Stimulated activated CD4-positive, alpha-beta T cell treated with anti-CD3 and anti-CD28 coated beads, Interleukin-12 subunit alpha, Interleukin-12 subunit beta, amount 100 ng/mL, for 48 hours (primary cell): ENCODE measurements around the gene RBP3.

ENCODE experiments used
- DNase-seq, 3 donors: peaks; one replicate each; pipeline ENCODE4 v3.0.0-alpha.2; 2020; ENCODE audit warnings: low read depth in 2 of 3, low spot score in 1 of 3

Gene RBP3

GRCh38 chr10:47318706-47319105, 29.5 kb upstream of the RBP3 start:
- DNase-seq: no peak

GRCh38 chr10:47319784-47320183, 28.4 kb upstream of the RBP3 start:
- DNase-seq: no peak

- no peak for DNase-seq
Measured at GRCh38 chr10:47320812-47321211, 27.4 kb upstream of the RBP3 start.

- DNase-seq: no peak
Measured at GRCh38 chr10:47321521-47322195, 26.5 kb upstream of the RBP3 start.

- no peak for DNase-seq
Measured at GRCh38 chr10:47322300-47323061, 25.7 kb upstream of the RBP3 start, which contains the start of gene GDF2. Gene GDF2 (plus strand): TSS chr10:47322454. CDS start chr10:47322669, 215 bp downstream.

GRCh38 chr10:47323087-47323486, 25.1 kb upstream of the RBP3 start:
- no peak for DNase-seq

- DNase-seq: no peak
Measured at GRCh38 chr10:47323636-47324296, 24.4 kb upstream of the RBP3 start.

- DNase-seq: no peak
Measured at GRCh38 chr10:47325303-47326291, 22.6 kb upstream of the RBP3 start.

GRCh38 chr10:47326306-47326926, 21.7 kb upstream of the RBP3 start:
- DNase-seq: no peak

GRCh38 chr10:47326927-47327330, 21.2 kb upstream of the RBP3 start:
- DNase-seq: no peak

GRCh38 chr10:47329855-47330254, 18.3 kb upstream of the RBP3 start:
- no peak for DNase-seq

- no peak for DNase-seq
Measured at GRCh38 chr10:47330366-47330765, 17.8 kb upstream of the RBP3 start.

GRCh38 chr10:47330804-47331203, 17.4 kb upstream of the RBP3 start:
- DNase-seq: no peak

GRCh38 chr10:47331491-47331890, 16.7 kb upstream of the RBP3 start:
- no peak for DNase-seq

GRCh38 chr10:47331954-47332353, 16.2 kb upstream of the RBP3 start:
- no peak for DNase-seq

GRCh38 chr10:47332371-47332770, 15.8 kb upstream of the RBP3 start:
- no peak for DNase-seq

GRCh38 chr10:47332946-47333345, 15.2 kb upstream of the RBP3 start:
- no peak for DNase-seq

- no peak for DNase-seq
Measured at GRCh38 chr10:47333532-47333931, 14.6 kb upstream of the RBP3 start.

- no peak for DNase-seq
Measured at GRCh38 chr10:47334466-47335295, 13.5 kb upstream of the RBP3 start.

- DNase-seq: no peak
Measured at GRCh38 chr10:47335906-47336305, 12.3 kb upstream of the RBP3 start.
